Hepatocyte (in vitro differentiated cells): ENCODE results near the gene ADAMTS12. TPM values are rescaled to one million over a fixed set of nuclear protein-coding genes. Genes with fewer than 3 reads are reported as not detected.
"Not testable (repeated sequence)": the region's sequence is repeated elsewhere in the genome, so short reads cannot be mapped to it uniquely, and the experiment has no call there.

Experiments
- DNase-seq: peaks from one replicate; pipeline ENCODE4 v3.0.0-alpha.2; 2016; ENCODE audit warnings: low spot score
- H2AFZ ChIP-seq: fragments of 200-600 bp; sonication (generic); 2 replicates; pipeline ENCODE4 v1.6.0; 2016; ENCODE audit warnings: antibody characterized with exemption, mild to moderate bottlenecking
- H3K27ac ChIP-seq: fragments of 200-600 bp; sonication (generic); 2 replicates; pipeline ENCODE4 v1.5.1; 2016; ENCODE audit warnings: mild to moderate bottlenecking
- H3K27me3 ChIP-seq: fragments of 200-600 bp; sonication (generic); 2 replicates; pipeline ENCODE4 v1.6.1; 2016
- H3K36me3 ChIP-seq: fragments of 200-600 bp; sonication (generic); replicated peaks from 2 replicates; pipeline ENCODE4 v1.5.1; 2016; ENCODE audit warnings: low read depth; ENCODE audit not compliant: insufficient read depth
- H3K4me1 ChIP-seq: fragments of 200-600 bp; sonication (generic); 2 replicates; pipeline ENCODE4 v1.5.1; 2016; ENCODE audit warnings: mild to moderate bottlenecking, moderate library complexity; ENCODE audit not compliant: insufficient read depth
- H3K4me2 ChIP-seq: fragments of 200-600 bp; sonication (generic); 2 replicates; pipeline ENCODE4 v1.6.0; 2016
- H3K4me3 ChIP-seq: fragments of 200-600 bp; sonication (generic); 2 replicates; pipeline ENCODE4 v1.5.1; 2016; ENCODE audit warnings: mild to moderate bottlenecking
- H3K79me2 ChIP-seq: fragments of 200-600 bp; sonication (generic); 2 replicates; pipeline ENCODE4 v1.6.0; 2017; ENCODE audit warnings: mild to moderate bottlenecking
- H3K9me2 ChIP-seq: fragments of 200-600 bp; sonication (generic); replicated peaks from 2 replicates; pipeline ENCODE4 v1.6.0; 2017; ENCODE audit warnings: mild to moderate bottlenecking; ENCODE audit not compliant: insufficient read depth
- H3K9me3 ChIP-seq: fragments of 200-600 bp; sonication (generic); 2 replicates; pipeline ENCODE4 v1.5.1; 2016; ENCODE audit warnings: low read depth, mild to moderate bottlenecking
- H4K20me1 ChIP-seq: fragments of 200-600 bp; sonication (generic); 2 replicates; pipeline ENCODE4 v1.6.0; 2016; ENCODE audit warnings: mild to moderate bottlenecking; ENCODE audit not compliant: insufficient read depth, poor library complexity, severe bottlenecking
- CTCF ChIP-seq: fragments of 200-600 bp; sonication (generic); IDR thresholded peaks from 2 replicates; pipeline ENCODE4 v1.5.1; 2016; ENCODE audit warnings: antibody characterized with exemption, mild to moderate bottlenecking; ENCODE audit not compliant: poor library complexity
- EZH2 ChIP-seq: fragments of 200-600 bp; sonication (generic); IDR thresholded peaks from 2 replicates; pipeline ENCODE4 v1.6.1; 2016; ENCODE audit warnings: antibody characterized with exemption, mild to moderate bottlenecking, borderline replicate concordance
- EZH2phosphoT487 ChIP-seq: fragments of 200-600 bp; sonication (generic); IDR thresholded peaks from one replicate; pipeline ENCODE4 v1.6.1; 2018; ENCODE audit warnings: antibody characterized with exemption, mild to moderate bottlenecking, low read depth, moderate library complexity; ENCODE audit not compliant: unreplicated experiment, severe bottlenecking
- WGBS: methylation state at CpG from one replicate; pipeline ENCODE4 v1.1.6; 2016; ENCODE audit warnings: low lambda C conversion rate; ENCODE audit errors: missing lambda C conversion rate; 5-methylcytosine and 5-hydroxymethylcytosine counted together
- polyA plus RNA-seq: library from polyadenylated mRNA; unstranded; fragments of >200 nt; fragmentation: Nextera tagmentation; extraction: Ambion mirVana; gene quantifications from 2 replicates; pipeline ENCODE4 v1.2.1, GENCODE V29; 2016
- total RNA-seq: library from RNA; depleted of rRNA; stranded (reverse); fragments of >200 nt; gene quantifications from 2 replicates; pipeline ENCODE4 v1.2.3, GENCODE V29; 2014

The ADAMTS12 gene
- total and polyA plus RNA-seq, 2 experiments from 2014 or later: 3.2 to 8.9 TPM

GRCh38 chr5:33925278-33925677 lies 33.5 kb upstream of the ADAMTS12 start:
- Histone ChIP-seq H3K4me1 (no peaks in the 10 kb centered on the region), H4K20me1 (no peaks in the 10 kb centered on the region), H2AFZ (no peak overlapping the region), H3K4me2 (no peak overlapping the region), H3K27me3 (no peaks in the 10 kb centered on the region), H3K9me3 (no peaks in the 10 kb centered on the region), H3K4me3 (no peak overlapping the region), H3K27ac (no peak overlapping the region), H3K79me2 (no peaks in the 10 kb centered on the region), H3K36me3 (no peaks in the 10 kb centered on the region), H3K9me2 (no peaks in the 10 kb centered on the region)
- TF ChIP-seq EZH2phosphoT487 (no peak), EZH2 (no peak), CTCF (no peak)
- no peak for DNase-seq

- WGBS: 89% methylated on average over 1 of the region's 1 CpG
- Histone ChIP-seq H3K27ac (no peak overlapping the region), H3K27me3 (no peaks in the 10 kb centered on the region), H2AFZ (no peak overlapping the region), H3K4me3 (no peak overlapping the region), H4K20me1 (no peaks in the 10 kb centered on the region), H3K4me2 (no peak overlapping the region), H3K9me3 (no peaks in the 10 kb centered on the region), H3K9me2 (no peaks in the 10 kb centered on the region), H3K4me1 (no peaks in the 10 kb centered on the region), H3K79me2 (no peaks in the 10 kb centered on the region), H3K36me3 (no peaks in the 10 kb centered on the region)
- TF ChIP-seq CTCF (no peak), EZH2phosphoT487 (no peak), EZH2 (no peak)
- no peak for DNase-seq
Observed at GRCh38 chr5:33921002-33921401, 29.2 kb upstream of the ADAMTS12 start.

DNA sequence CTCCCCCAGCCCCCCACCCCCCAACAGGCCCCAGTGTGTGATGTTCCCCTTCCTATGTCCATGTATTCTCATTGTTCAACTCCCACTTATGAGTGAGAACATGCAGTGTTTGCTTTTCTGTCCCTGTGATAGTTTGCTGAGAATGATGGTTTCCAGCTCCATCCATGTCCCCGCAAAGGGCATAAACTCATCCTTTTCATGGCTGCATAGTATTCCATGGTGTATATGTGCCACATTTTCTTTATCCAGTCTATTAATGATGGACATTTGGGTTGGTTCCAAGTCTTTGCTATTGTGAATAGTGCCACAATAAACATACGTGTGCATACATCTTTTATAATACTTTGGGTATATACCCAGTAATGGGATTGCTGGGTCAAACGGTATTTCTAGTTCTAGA lies 23.1 kb upstream of the ADAMTS12 start:
- DNase-seq: not testable (repeated sequence)
- WGBS: 93% methylated on average over 3 of the region's 3 CpGs

GRCh38 chr5:33906248-33906647 lies 14.5 kb upstream of the ADAMTS12 start:
- not testable (repeated sequence) for H3K4me3 ChIP-seq, H3K27ac ChIP-seq, H3K79me2 ChIP-seq, H4K20me1 ChIP-seq, H2AFZ ChIP-seq, H3K4me2 ChIP-seq, H3K36me3 ChIP-seq, H3K9me3 ChIP-seq, DNase-seq, H3K9me2 ChIP-seq, H3K27me3 ChIP-seq, H3K4me1 ChIP-seq
- WGBS: 86% methylated on average over 7 of the region's 7 CpGs

More for the DNA sequence above, 23.1 kb upstream of the ADAMTS12 start:
- not testable (repeated sequence) for H3K27ac ChIP-seq, H3K9me3 ChIP-seq, H3K4me1 ChIP-seq, H3K36me3 ChIP-seq, H3K27me3 ChIP-seq, H3K79me2 ChIP-seq, H2AFZ ChIP-seq, H3K4me2 ChIP-seq, H3K9me2 ChIP-seq, H4K20me1 ChIP-seq, H3K4me3 ChIP-seq

DNA sequence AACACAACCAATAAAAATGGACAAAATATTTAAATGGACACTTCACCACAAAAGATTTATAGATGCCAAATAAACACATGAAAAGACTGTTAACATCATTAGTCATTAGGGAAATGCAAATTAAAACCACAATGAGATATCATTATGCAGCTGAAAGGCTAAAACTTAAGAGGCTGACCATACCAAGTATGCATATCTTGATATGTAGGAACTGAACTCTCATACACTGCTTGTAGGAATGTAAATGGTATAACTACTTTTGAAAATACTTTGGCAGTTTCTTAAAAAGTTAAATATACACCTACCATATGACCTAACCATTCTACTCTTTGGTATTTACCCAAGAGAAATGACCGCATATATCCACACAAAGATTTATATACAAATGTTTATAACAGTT lies 13.6 kb upstream of the ADAMTS12 start:
- H3K79me2 ChIP-seq: no peaks in the 10 kb centered on the region
- H3K9me2 ChIP-seq: no peaks in the 10 kb centered on the region
- no peak overlapping the region for H2AFZ ChIP-seq
- no peaks in the 10 kb centered on the region for H4K20me1 ChIP-seq
- DNase-seq: no peak
- 100% methylated on average over 1 of the region's 1 CpG for WGBS
- H3K27me3 ChIP-seq: no peaks in the 10 kb centered on the region
- peaks cover 10% of the 10 kb centered on the region for H3K9me3 ChIP-seq
- no peak overlapping the region for H3K4me3 ChIP-seq
- TF ChIP-seq EZH2 (no peak), EZH2phosphoT487 (no peak)
- H3K36me3 ChIP-seq: no peaks in the 10 kb centered on the region
- no peak overlapping the region for H3K4me2 ChIP-seq
- no peaks in the 10 kb centered on the region for H3K4me1 ChIP-seq
- no peak overlapping the region for H3K27ac ChIP-seq
